Brain microvascular endothelial cell (primary cell): ENCODE data around the gene LRRC8E.
"Not testable (repeated sequence)": the region's sequence is repeated elsewhere in the genome, so short reads cannot be mapped to it uniquely, and the experiment has no call there.

Experiments used
- DNase-seq: peaks from one replicate; pipeline ENCODE4 v3.0.0-alpha.2; 2020
- H3K27ac ChIP-seq: fragments of 250-450 bp; sonication (Bioruptor Pico); 2 replicates; pipeline ENCODE4 v1.5.1; 2020; ENCODE audit warnings: mild to moderate bottlenecking, moderate library complexity
- H3K27me3 ChIP-seq: fragments of 250-450 bp; sonication (Bioruptor Pico); replicated peaks from 2 replicates; pipeline ENCODE4 v1.5.1; 2020; ENCODE audit warnings: mild to moderate bottlenecking
- H3K36me3 ChIP-seq: fragments of 250-450 bp; sonication (Bioruptor Pico); replicated peaks from 2 replicates; pipeline ENCODE4 v1.5.1; 2020; ENCODE audit warnings: mild to moderate bottlenecking
- H3K4me3 ChIP-seq: 2 replicates; pipeline ENCODE4 v1.5.1; 2011; ENCODE audit warnings: low read depth, mild to moderate bottlenecking, control low read depth, low read length, moderate library complexity
- in situ Hi-C: cut with HindIII; loops from 2 replicates; pipeline ENCODE4 v1.10.0; 2017; ENCODE audit warnings: low sequenced_read_pairs, low pct_ligation_motif_present
- TF ChIP-seq, protein P1 (sequence below): IDR thresholded peaks from 2 replicates; pipeline ENCODE4 v1.5.1; 2011; ENCODE audit warnings: low read depth, mild to moderate bottlenecking, moderate library complexity, low read length, control low read depth, inconsistent platforms; ENCODE audit errors: missing control alignments

The LRRC8E gene

DNA sequence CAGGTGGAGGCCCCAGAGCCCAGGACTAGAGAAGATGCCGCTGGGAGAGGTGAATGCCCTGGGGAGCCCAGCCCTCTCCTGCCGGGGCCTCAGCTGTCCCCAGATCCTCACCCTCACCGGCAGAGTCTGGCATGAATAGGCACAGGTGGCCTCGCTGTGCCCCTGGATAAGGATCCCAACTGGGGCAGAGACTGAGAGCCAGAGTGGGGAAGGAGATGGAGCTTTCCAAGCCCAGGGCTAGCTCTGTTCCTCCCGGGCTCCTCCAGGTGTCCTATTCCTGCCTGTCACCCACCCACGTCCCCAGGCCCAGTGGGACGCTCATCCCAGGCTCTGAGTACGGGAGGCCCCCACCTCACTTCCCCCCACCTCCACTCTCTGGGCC lies 30.6 kb upstream of the LRRC8E start:
- no peak for DNase-seq
- Histone ChIP-seq H3K4me3 (no peak overlapping the region), H3K27me3 (no peaks in the 10 kb centered on the region), H3K27ac (no peak overlapping the region), H3K36me3 (no peaks in the 10 kb centered on the region)
- in situ Hi-C loops, result no loop called here
- TF ChIP-seq, protein P1, sequence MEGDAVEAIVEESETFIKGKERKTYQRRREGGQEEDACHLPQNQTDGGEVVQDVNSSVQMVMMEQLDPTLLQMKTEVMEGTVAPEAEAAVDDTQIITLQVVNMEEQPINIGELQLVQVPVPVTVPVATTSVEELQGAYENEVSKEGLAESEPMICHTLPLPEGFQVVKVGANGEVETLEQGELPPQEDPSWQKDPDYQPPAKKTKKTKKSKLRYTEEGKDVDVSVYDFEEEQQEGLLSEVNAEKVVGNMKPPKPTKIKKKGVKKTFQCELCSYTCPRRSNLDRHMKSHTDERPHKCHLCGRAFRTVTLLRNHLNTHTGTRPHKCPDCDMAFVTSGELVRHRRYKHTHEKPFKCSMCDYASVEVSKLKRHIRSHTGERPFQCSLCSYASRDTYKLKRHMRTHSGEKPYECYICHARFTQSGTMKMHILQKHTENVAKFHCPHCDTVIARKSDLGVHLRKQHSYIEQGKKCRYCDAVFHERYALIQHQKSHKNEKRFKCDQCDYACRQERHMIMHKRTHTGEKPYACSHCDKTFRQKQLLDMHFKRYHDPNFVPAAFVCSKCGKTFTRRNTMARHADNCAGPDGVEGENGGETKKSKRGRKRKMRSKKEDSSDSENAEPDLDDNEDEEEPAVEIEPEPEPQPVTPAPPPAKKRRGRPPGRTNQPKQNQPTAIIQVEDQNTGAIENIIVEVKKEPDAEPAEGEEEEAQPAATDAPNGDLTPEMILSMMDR, result no peak

DNA sequence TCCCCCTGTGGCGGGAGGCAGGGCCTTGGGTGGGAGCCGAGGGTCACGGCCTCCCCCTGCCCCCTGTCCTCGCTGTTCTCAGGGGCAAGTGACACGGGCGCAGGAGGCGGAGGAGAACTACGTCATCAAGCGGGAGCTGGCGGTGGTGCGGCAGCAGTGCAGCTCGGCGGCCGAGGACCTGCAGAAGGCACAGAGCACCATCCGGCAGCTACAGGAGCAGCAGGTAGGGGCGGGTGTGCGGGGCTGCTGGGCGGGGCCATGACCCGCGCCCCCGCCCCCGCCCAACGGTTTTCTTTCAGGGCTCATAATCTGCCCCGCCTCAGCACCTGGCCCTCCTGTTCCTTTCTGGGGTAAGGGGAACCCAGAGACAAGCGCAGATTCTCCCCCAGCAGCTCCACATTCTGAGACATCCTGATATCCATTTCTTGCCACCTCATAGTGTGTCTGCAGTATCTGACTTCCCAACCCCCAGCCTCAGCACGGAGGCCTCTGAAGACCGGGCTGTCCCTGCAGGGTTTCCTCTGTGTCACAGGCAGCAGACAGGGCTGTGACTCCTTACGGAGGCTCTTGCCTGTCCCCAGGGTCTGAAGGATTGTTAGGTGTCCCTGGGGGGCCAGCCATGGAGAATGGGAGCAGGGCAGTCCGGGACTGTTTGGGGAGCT lies 30.1 kb upstream of the LRRC8E start:
- in situ Hi-C loops, result no loop called here
- DNase-seq, result no peak
- Histone ChIP-seq H3K36me3 (no peaks in the 10 kb centered on the region), H3K4me3 (no peak overlapping the region), H3K27ac (no peak overlapping the region), H3K27me3 (no peaks in the 10 kb centered on the region)
- TF ChIP-seq, protein P1, result no peak

DNA sequence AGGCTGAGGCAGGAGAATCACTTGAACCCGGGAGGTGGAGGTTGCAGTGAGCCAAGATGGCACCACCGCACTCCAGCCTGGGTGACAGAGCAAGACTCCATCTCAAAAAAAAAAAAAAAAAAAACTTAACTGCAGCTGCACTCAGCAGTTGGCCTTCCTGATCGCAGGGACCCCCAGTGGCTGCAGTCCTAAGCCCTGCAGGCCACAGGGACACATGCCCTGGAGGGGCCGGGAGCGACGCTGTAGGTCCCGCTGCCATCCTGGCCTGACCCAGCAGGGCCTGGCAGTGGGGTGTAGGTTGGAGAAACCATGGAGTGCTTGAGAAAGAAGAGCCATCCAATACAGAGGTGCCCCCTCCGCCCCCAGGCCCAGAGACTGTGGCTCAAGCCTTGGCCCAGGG lies 29.2 kb upstream of the LRRC8E start:
- H3K27ac ChIP-seq, DNase-seq, in situ Hi-C loops, H3K36me3 ChIP-seq, H3K27me3 ChIP-seq, H3K4me3 ChIP-seq: not testable (repeated sequence)

DNA sequence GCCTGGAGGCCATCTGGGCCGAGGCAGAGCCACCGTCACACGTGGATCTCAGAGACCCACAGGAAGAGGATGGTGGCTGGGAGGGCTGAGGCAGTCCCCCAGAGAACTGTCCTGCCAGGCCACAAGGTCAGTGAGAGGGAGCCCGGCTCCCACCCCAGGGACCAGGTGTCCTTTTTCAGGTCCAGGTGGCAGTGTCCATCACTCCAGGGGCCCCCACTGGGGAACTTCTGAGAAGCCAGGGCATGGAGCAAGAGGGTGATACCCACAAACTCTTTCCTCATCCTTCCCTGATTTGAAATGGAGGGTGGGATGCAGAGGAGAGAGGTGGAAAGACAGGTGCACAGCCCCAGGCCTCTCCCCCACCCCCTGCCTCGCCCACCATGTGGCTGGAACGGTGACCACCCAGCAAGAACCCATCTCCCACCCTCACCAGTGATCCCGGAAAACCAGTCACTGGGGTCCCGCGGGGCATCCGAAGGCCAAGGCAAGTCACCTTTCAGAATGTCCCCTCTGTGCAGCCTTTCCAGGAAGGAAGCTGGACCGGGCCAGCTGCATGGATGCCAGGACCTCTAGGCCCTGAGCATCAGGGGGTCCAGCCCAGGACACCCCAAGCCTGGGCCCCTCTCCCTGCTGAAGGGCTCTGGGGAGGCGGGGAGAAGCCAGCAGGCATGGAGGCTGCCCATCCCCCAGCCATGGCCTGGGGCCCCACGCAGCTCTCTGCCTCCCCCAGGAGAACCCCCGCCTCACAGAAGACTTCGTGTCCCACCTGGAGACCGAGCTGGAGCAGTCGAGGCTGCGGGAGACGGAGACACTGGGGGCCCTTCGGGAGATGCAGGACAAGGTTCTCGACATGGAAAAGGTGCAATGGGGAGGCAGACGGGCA lies 28.2 kb upstream of the LRRC8E start:
- DNase-seq, result no peak
- H3K27ac ChIP-seq, result no peak overlapping the region
- TF ChIP-seq, protein P1, result no peak
- in situ Hi-C loops, result no loop called here
- no peak overlapping the region for H3K4me3 ChIP-seq
- no peaks in the 10 kb centered on the region for H3K36me3 ChIP-seq
- no peaks in the 10 kb centered on the region for H3K27me3 ChIP-seq

DNA sequence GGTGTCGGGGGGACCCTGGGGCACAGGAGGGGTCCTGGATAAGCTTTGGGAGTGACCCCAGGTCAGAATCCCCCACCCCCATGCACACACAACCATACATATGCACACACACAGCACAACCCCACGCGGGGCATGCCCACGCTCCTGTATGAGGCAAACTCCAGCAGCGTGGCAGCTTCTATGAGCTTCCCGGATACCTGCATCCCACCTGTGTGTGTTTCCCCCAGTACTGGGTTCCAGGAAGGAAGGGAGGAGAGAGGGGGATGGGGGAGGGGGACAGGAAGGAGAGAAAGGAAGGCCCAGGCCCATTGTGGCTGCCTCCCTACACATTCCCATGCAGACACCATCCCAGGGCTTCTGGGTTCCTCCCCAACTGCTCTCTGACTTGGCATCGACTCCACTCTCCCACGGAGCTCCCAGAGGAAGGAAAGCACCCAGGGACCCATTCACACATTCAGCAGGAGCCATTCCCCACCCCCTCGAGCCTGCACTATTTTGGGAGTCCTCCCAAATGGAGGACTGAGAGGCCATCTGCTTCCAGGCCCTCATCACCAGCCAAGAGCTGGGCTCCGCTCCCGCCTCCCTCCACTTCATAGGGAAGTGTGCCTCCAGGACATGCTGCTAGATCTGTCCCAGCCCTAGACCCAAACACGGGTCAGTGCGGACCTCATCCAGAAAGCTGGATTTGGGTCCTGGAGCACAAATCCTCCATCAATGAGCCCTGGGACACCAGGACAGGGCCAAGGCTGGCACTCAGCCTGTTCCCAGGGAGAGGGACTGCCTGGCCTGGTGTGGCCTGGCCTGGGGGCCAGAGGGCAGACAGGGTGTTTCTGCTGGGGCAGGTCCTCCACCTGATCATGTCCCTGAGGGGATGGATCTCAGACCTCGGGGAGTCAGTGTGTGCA lies 27.3 kb upstream of the LRRC8E start:
- no peaks in the 10 kb centered on the region for H3K36me3 ChIP-seq
- DNase-seq, result no peak
- no peaks in the 10 kb centered on the region for H3K27me3 ChIP-seq
- H3K27ac ChIP-seq, result no peak overlapping the region
- in situ Hi-C loops, result no loop called here
- TF ChIP-seq, protein P1, result no peak
- H3K4me3 ChIP-seq, result no peak overlapping the region
